B cell (primary cell): ENCODE measurements around the gene COL4A3. TPM values are rescaled to one million over a fixed set of nuclear protein-coding genes. Genes with fewer than 3 reads are reported as not detected.

Experiments used
- ATAC-seq: fragments of 200-7000 bp; cut with Tn5 transposase; one replicate; pipeline ENCODE4 v1.10.0; 2021; ENCODE audit warnings: low read depth, mild to moderate bottlenecking, moderate number of reproducible peaks, moderate library complexity
- CTCF ChIA-PET: fragments of 350-600 bp; sonication (Branson Sonifier 250); formaldehyde crosslinking; loops from one replicate; lab custom pipeline; 2021; ENCODE audit warnings: antibody characterized with exemption, inconsistent platforms; lab: Charles Lee
- POLR2A ChIA-PET: fragments of 350-600 bp; sonication (Branson Sonifier 250); formaldehyde crosslinking; loops from one replicate; lab custom pipeline; 2021; ENCODE audit warnings: antibody characterized with exemption; lab: Charles Lee
- DNase-seq: peaks from one replicate; pipeline ENCODE4 v3.0.0; 2013
- H2AFZ ChIP-seq: 2 replicates; pipeline ENCODE4 v1.6.1; 2012; ENCODE audit warnings: mild to moderate bottlenecking, low read depth, low read length; ENCODE audit not compliant: insufficient read depth, poor library complexity, severe bottlenecking
- H3K27ac ChIP-seq, 2 donors: 1 replicate in 1 of 2; 2 replicates in 1 of 2; pipeline ENCODE4 v1.5.1; 2012 to 2013; ENCODE audit warnings: low read length in 2 of 2, mild to moderate bottlenecking in 2 of 2, moderate library complexity in 1 of 2
- H3K27me3 ChIP-seq, 4 experiments: fragments of 200-600 bp in 1 of 4; sonication (generic) in 1 of 4; replicated peaks in 1 of 4; 1 replicate in 2 of 4; 2 replicates in 2 of 4; pipeline versions ENCODE4 v1.6.1 to v1.7.0; 2013 to 2016; ENCODE audit warnings: low read length in 3 of 4, mild to moderate bottlenecking in 2 of 4, mixed read lengths in 1 of 4, moderate library complexity in 1 of 4; ENCODE audit not compliant: insufficient read depth in 4 of 4, control insufficient read depth in 3 of 4; ENCODE audit errors: control extremely low read depth in 1 of 4
- H3K36me3 ChIP-seq, 2 experiments: replicated peaks in 1 of 2; 1 replicate in 1 of 2; 2 replicates in 1 of 2; pipeline versions ENCODE4 v1.6.1 to v1.7.1; 2013; ENCODE audit warnings: low read length in 1 of 2; ENCODE audit not compliant: insufficient read depth in 2 of 2, control insufficient read depth in 1 of 2; ENCODE audit errors: control extremely low read depth in 1 of 2, extremely low read depth in 1 of 2
- H3K4me1 ChIP-seq, 2 donors: fragments of 200-600 bp in 1 of 2; sonication (generic) in 1 of 2; 1 replicate in 1 of 2; 2 replicates in 1 of 2; pipeline versions ENCODE4 v1.5.1 to v1.6.1; 2013 to 2017; ENCODE audit warnings: low read length in 2 of 2; ENCODE audit not compliant: control insufficient read depth in 2 of 2, insufficient read depth in 2 of 2
- H3K4me2 ChIP-seq: replicated peaks from 2 replicates; pipeline ENCODE3; 2012; ENCODE audit warnings: mild to moderate bottlenecking, low read depth, low read length; ENCODE audit not compliant: poor library complexity, severe bottlenecking
- H3K4me3 ChIP-seq, 5 experiments: fragments of 200-600 bp in 1 of 5; sonication (generic) in 1 of 5; 1 replicate in 3 of 5; 2 replicates in 2 of 5; pipeline versions ENCODE4 v1.5.1 to v1.7.0; 2011 to 2016; ENCODE audit warnings: low read length in 4 of 5, mild to moderate bottlenecking in 4 of 5, low read depth in 2 of 5, control low read depth in 1 of 5, moderate library complexity in 1 of 5; ENCODE audit not compliant: insufficient read depth in 1 of 5; ENCODE audit errors: control extremely low read depth in 1 of 5, extremely low read depth in 1 of 5
- H3K79me2 ChIP-seq: fragments of 200-600 bp; sonication (generic); one replicate; pipeline ENCODE4 v1.6.0; 2016; ENCODE audit warnings: low read length; ENCODE audit not compliant: control insufficient read depth, insufficient read depth
- H3K9ac ChIP-seq: fragments of 200-600 bp; sonication (generic); 2 replicates; pipeline ENCODE4 v1.6.1; 2017; ENCODE audit warnings: mild to moderate bottlenecking, low read length, moderate library complexity
- H3K9me3 ChIP-seq, 3 donors: one replicate each; pipeline versions ENCODE4 v1.6.1 to v1.7.1; 2013; ENCODE audit warnings: low read length in 2 of 3; ENCODE audit not compliant: control insufficient read depth in 2 of 3, insufficient read depth in 1 of 3; ENCODE audit errors: control extremely low read depth in 1 of 3
- H4K20me1 ChIP-seq: 2 replicates; pipeline ENCODE4 v1.6.0; 2012; ENCODE audit warnings: mild to moderate bottlenecking, low read length; ENCODE audit not compliant: insufficient read depth, control insufficient read depth, poor library complexity, severe bottlenecking
- H3K27ac Mint-ChIP-seq: one replicate; pipeline ENCODE4 v1.8.0; 2021; ENCODE audit warnings: mixed read lengths
- H3K27me3 Mint-ChIP-seq: one replicate; pipeline ENCODE4 v1.8.0; 2021; ENCODE audit warnings: mixed read lengths
- H3K4me1 Mint-ChIP-seq: one replicate; pipeline ENCODE4 v1.8.0; 2021; ENCODE audit warnings: mixed read lengths
- H3K4me3 Mint-ChIP-seq: one replicate; pipeline ENCODE4 v1.8.0; 2021; ENCODE audit warnings: mixed read lengths
- H3K9me3 Mint-ChIP-seq: one replicate; pipeline ENCODE4 v1.8.0; 2022; ENCODE audit warnings: mixed read lengths; ENCODE audit not compliant: insufficient read depth
- CTCF ChIP-seq: fragments of 200-600 bp; IDR thresholded peaks from one replicate; pipeline ENCODE4 v1.8.0; 2022; ENCODE audit warnings: antibody characterized with exemption, mild to moderate bottlenecking
- EZH2 ChIP-seq: IDR thresholded peaks from 2 replicates; pipeline ENCODE4 v1.6.1; 2012; ENCODE audit warnings: borderline replicate concordance, low read depth, mild to moderate bottlenecking, moderate library complexity, low read length; ENCODE audit not compliant: insufficient read depth, poor library complexity, severe bottlenecking
- WGBS: methylation state at CpG from one replicate; pipeline ENCODE4 v1.1.5; 2013; ENCODE audit warnings: missing lambda C conversion rate; ENCODE audit not compliant: insufficient coverage; 5-methylcytosine and 5-hydroxymethylcytosine counted together
- intact Hi-C: fragments of 100-400 bp; cut with micrococcal nuclease; formaldehyde crosslinking; loops from one replicate; pipeline ENCODE4 v1.10.0; 2022
- polyA plus RNA-seq: library from polyadenylated mRNA; depleted of rRNA; stranded (reverse); fragments of >200 nt; gene quantifications from 2 replicates; pipeline ENCODE4 v1.2.3, GENCODE V29; 2012
- total RNA-seq, 2 donors: library from RNA; stranded (reverse); fragments of 120-200 nt in 1 of 2; gene quantifications; 1 replicate in 1 of 2; 2 replicates in 1 of 2; pipeline versions ENCODE4 v1.2.3 to v1.2.4, GENCODE V29; 2013 to 2022

Gene COL4A3
- total and polyA plus RNA-seq, 2 donors (not counting 1 experiment from before 2014, with no cell fraction given), result 33.4 to 45.9 TPM

- TF ChIP-seq EZH2, result no peak
- TF ChIP-seq CTCF, result no peak
- Histone ChIP-seq H3K27me3 (no peaks in the 10 kb centered on the region), H3K9ac (no peak overlapping the region), H3K4me3 (no peak overlapping the region), H3K36me3 (no peaks in the 10 kb centered on the region), H3K9me3 (peaks cover 0 to 3% (median 0%) of the 10 kb centered on the region in 3 donors), H3K79me2 (no peaks in the 10 kb centered on the region), H3K27ac (no peak overlapping the region), H3K4me1 (no peaks in the 10 kb centered on the region), H4K20me1 (no peaks in the 10 kb centered on the region), H3K4me2 (no peak overlapping the region), H2AFZ (no peak overlapping the region)
- DNase-seq, result no peak
- CTCF ChIA-PET, result interaction anchor here (0.8 kb wide), 1 partner anchor 57 kb away, joined by 3 read pairs; no protein-coding TSS in a partner anchor
- WGBS, result 92% methylated on average over 8 of the region's 11 CpGs
- POLR2A ChIA-PET, result no interaction called here
- intact Hi-C loops, result no loop called here
- no peaks in the 10 kb centered on the region for H3K27me3 Mint-ChIP-seq
- no peak for ATAC-seq
- no peak overlapping the region for H3K4me3 Mint-ChIP-seq
- H3K9me3 Mint-ChIP-seq, result no peaks in the 10 kb centered on the region
- H3K4me1 Mint-ChIP-seq, result no peaks in the 10 kb centered on the region
- H3K27ac Mint-ChIP-seq, result no peak overlapping the region
Measured at GRCh38 chr2:227179988-227180685, 15.7 kb downstream of the COL4A3 start.

GRCh38 chr2:227180770-227181169 is 16.3 kb downstream of the COL4A3 start:
- Mint-ChIP-seq H3K9me3 (no peaks in the 10 kb centered on the region), H3K27me3 (no peaks in the 10 kb centered on the region), H3K4me1 (peaks cover 3% of the 10 kb centered on the region), H3K4me3 (no peak overlapping the region), H3K27ac (no peak overlapping the region)
- H3K79me2 ChIP-seq, result no peaks in the 10 kb centered on the region
- H3K4me1 ChIP-seq, result no peaks in the 10 kb centered on the region
- peaks cover 0 to 3% (median 0%) of the 10 kb centered on the region in 3 donors for H3K9me3 ChIP-seq
- H3K36me3 ChIP-seq, result no peaks in the 10 kb centered on the region
- DNase-seq (no peak), ATAC-seq (no peak)
- H3K27me3 ChIP-seq, result no peaks in the 10 kb centered on the region
- WGBS, result no CpG with 5 or more reads among the region's 3 CpGs
- no peak overlapping the region for H2AFZ ChIP-seq
- ChIA-PET POLR2A (no interaction called here), CTCF (no interaction called here)
- H3K9ac ChIP-seq, result no peak overlapping the region
- intact Hi-C loops, result no loop called here
- no peak overlapping the region for H3K4me3 ChIP-seq
- H4K20me1 ChIP-seq, result no peaks in the 10 kb centered on the region
- TF ChIP-seq CTCF, result no peak
- TF ChIP-seq EZH2, result no peak
- no peak overlapping the region for H3K4me2 ChIP-seq
- no peak overlapping the region for H3K27ac ChIP-seq
